H7 (cell line): ENCODE measurements around the gene NDUFA13. TPM values are rescaled to one million over a fixed set of nuclear protein-coding genes. Genes with fewer than 3 reads are reported as not detected.
A peak's percentile ranks its signal among the peaks of the same experiment; 100 is the strongest.

Source experiments
- DNase-seq: peaks from one replicate; pipeline ENCODE4 v3.0.0; 2012
- H3K27me3 ChIP-seq: 2 replicates; pipeline ENCODE4 v1.6.0; 2011; ENCODE audit warnings: mild to moderate bottlenecking, low read length; ENCODE audit not compliant: control insufficient read depth, insufficient read depth
- H3K36me3 ChIP-seq: replicated peaks from 2 replicates; pipeline ENCODE4 v1.5.1; 2011; ENCODE audit warnings: low read length; ENCODE audit not compliant: control insufficient read depth, insufficient read depth
- H3K4me3 ChIP-seq: 2 replicates; pipeline ENCODE4 v1.5.1; 2011; ENCODE audit warnings: low read depth, mild to moderate bottlenecking, control low read depth, low read length, moderate library complexity; ENCODE audit not compliant: insufficient read depth
- total RNA-seq: library from RNA; depleted of rRNA; stranded (reverse); fragments of >200 nt; shearing (Covaris generic); gene quantifications from 2 replicates; pipeline ENCODE4 v1.2.3, GENCODE V29; 2014

The NDUFA13 gene
- total RNA-seq, 1 experiment from 2014 or later, result 291 TPM

DNA sequence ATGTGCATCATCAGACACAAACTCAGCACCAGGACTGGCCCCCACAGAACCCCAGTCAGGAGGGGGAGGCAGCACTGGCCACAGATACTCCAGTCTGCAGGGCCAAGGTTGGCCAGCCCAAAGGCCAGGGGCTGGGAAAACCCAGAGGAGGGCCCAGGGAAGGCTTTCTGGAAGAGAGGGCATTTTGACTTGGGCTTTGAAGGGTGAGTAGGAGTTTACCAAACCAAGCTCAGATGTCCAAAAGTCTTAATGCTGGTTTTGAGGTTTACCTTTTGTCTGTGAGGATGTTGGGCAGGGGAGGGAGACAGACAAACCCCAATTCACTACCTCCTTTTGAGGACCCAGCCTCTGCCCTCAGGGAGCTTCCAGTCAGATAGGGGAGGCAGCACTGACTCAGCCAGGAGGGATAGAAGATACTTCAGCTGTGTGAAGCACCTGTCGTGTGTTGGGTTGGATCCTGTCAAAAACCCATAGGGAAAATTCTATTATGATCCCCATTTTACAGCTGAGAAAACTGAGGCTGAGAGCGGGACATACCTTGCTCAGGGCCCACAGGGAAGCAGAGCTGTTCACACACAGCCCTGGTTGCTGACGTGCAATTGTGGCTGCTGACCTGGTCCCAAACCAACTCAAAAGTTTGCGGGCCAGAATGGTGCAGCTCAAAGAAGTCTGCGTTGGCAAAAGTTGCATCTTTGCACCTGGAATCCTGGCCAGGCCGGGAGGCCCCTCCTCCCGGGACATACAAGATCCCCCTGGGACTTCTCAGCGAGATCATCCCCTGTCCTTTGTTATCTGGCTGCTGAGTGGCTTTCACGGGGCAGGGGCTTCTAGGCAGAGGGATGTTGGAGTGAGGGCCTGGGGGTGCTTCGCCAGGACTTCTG, 35.2 kb downstream of the NDUFA13 start:
- Histone ChIP-seq H3K36me3 (no peaks in the 10 kb centered on the region), H3K4me3 (no peak overlapping the region), H3K27me3 (no peaks in the 10 kb centered on the region)
- DNase-seq, result peak; percentile 76

DNA sequence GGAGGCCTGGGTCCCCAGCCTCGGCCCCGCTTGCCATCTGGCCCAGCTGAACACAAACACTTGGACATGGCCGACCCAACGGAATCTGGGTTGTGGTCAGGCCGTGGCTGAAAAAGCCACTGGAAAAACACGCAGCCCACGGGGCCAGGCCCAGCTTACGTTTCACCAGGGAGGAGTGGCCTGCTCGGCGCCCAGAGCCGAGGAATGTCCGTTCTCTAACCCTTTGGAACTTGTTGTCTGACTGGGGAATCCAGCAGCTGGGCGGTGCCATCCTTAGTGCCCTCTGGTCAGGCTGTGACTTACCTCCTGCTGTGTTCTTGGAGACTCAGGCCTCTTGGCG, 35.8 kb downstream of the NDUFA13 start:
- Histone ChIP-seq H3K36me3 (no peaks in the 10 kb centered on the region), H3K4me3 (no peak overlapping the region), H3K27me3 (no peaks in the 10 kb centered on the region)
- DNase-seq, result peak; percentile 63

DNA sequence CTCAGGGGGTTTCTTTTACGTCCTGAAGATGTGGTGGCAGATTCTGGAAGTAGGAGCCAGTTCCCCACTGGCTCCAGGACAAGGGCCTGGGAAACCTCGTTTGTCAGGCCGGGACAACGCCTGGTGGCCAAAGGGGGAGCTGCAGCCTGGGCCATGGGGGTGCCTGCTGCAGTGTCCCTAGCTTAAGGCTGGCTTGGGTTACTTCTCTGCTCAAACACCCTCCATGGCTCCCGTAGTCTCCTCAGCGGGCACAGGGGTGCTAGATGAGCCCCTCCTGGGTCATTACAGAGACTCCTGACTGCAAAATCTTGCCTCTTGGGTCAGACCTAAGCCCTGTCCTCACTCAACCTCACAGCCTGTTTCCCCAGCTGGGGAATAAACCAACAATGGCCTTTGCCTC, 36.8 kb downstream of the NDUFA13 start:
- Histone ChIP-seq H3K27me3 (no peaks in the 10 kb centered on the region), H3K4me3 (no peak overlapping the region), H3K36me3 (no peaks in the 10 kb centered on the region)
- peak; percentile 95 for DNase-seq

DNA sequence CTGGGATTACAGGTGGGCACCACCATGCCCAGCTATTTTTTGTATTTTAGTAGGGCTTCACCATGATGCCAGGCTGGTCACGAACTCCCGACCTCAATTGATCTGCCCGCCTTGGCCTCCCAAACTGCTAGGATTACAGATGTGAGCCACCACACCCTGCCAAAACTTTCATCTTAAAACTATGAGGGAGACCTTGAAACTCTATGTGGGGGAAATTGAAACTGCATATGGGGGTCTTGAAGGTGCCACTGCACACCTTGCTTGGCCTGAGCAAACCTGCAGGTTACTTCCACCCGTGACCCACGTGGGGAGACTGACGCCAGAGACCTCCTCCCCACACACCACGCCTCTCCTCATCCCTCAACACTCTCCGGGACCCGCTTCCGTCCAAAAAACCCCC, 37.6 kb downstream of the NDUFA13 start:
- Histone ChIP-seq H3K4me3 (no peak overlapping the region), H3K27me3 (no peaks in the 10 kb centered on the region), H3K36me3 (no peaks in the 10 kb centered on the region)
- DNase-seq, result no peak

DNA sequence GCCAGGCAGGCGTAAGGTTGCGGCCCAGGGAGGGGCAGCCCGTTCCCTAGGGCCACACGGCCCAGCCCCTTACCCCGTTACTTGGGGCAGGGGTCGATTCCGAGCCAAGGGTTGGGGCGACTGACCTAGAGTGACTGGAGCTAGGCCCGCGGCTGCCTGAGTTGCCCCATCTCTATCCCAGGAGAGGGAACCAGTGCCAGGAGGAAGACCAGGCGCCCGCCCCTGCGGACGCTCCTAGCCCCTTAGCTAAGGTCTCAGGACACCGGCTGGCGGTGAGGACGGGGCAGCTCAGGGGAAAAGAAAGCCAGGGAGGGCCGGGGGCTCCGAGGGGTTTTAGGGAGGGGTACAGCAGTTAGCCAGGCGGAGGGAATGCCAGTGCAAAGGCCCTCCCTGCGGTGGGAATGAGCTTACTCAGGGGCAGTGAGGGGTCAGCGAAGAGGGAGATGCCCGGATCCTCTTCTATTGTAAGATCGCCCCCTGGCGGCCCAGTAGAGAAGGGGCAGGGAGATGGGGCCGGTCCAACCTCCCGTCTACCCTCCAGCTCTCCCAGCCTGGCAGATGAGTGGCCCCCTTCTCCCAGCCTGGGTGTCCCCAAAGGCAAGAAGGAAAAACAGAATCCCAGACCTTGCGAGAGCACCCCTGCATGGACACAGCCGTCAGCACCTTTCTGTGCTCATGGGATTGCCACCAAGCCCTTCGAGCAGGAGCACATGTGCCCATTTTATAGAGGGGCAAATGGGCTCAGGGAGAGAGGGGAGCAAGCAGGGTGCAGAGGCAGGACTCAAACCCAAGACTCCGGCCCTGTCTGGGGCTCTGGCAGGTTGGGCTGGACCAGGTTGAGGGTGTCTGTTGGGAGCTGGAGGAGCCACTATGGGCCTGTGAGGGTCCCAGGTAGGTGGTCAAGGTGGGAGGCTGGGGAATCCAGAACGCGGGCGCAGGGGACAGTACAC, 38.3 kb downstream of the NDUFA13 start:
- DNase-seq, result peak; percentile 97
- Histone ChIP-seq H3K27me3 (no peaks in the 10 kb centered on the region), H3K4me3 (no peak overlapping the region), H3K36me3 (no peaks in the 10 kb centered on the region)

DNA sequence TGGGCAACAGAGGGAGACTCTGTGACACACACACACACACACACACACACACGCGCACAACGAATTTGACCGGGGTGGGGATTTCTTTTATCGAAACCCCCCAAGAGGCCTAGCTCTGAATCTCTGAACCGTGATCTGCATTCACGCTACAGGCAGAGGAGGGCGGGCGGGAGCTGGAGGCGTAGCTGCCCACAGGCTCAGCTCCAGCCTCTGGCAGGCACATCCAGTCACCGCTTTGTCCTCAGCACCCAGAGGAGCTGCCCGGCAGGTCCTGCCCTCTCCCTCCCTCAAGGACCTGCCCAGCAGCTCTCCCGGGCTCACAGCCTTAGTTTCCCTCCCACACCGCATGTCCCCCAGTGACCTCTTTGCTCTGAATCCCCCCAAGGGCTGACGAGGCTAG, 42.0 kb downstream of the NDUFA13 start:
- Histone ChIP-seq H3K27me3 (no peaks in the 10 kb centered on the region), H3K36me3 (no peaks in the 10 kb centered on the region), H3K4me3 (no peak overlapping the region)
- DNase-seq, result no peak

DNA sequence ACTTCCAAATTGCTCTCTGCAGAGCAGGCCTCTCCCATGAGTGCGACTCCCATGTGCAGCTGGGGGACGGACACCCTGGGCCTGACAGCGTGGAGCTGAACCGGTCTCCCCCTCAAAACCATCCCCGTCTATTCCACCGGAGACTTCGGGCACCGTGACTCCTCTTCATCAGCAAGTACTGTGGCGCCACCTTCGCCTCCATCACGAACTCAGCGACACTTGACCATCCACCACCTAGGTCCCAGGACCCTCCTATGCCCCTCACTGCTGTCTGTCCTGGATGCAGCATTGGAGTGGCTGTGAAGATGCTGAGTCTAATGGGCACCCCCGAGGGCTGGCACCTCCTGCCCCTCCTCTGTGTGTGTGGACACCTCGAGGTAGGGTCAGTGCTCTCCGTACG, 42.6 kb downstream of the NDUFA13 start:
- Histone ChIP-seq H3K27me3 (no peaks in the 10 kb centered on the region), H3K36me3 (no peaks in the 10 kb centered on the region), H3K4me3 (no peak overlapping the region)
- DNase-seq, result no peak

DNA sequence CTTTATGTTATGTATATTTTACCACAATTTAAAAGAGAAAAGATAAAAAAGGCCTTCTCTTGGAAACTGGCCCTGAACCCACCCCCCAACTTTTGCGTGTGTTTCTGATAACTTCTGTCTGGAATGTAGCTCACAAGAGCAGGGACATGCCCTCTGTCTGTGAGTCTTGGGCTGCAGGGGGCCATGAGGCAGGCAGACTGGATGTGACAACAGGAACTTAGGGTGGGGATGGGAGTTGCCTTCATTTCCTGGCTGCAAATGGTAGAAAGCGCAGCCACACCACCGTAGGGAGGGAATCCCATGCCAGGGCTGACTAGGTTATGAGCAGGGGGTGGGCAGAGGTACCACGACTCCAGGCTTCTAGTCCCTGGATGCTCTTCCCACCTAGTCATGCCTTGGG, 43.9 kb downstream of the NDUFA13 start:
- Histone ChIP-seq H3K4me3 (no peak overlapping the region), H3K36me3 (no peaks in the 10 kb centered on the region), H3K27me3 (no peaks in the 10 kb centered on the region)
- no peak for DNase-seq

DNA sequence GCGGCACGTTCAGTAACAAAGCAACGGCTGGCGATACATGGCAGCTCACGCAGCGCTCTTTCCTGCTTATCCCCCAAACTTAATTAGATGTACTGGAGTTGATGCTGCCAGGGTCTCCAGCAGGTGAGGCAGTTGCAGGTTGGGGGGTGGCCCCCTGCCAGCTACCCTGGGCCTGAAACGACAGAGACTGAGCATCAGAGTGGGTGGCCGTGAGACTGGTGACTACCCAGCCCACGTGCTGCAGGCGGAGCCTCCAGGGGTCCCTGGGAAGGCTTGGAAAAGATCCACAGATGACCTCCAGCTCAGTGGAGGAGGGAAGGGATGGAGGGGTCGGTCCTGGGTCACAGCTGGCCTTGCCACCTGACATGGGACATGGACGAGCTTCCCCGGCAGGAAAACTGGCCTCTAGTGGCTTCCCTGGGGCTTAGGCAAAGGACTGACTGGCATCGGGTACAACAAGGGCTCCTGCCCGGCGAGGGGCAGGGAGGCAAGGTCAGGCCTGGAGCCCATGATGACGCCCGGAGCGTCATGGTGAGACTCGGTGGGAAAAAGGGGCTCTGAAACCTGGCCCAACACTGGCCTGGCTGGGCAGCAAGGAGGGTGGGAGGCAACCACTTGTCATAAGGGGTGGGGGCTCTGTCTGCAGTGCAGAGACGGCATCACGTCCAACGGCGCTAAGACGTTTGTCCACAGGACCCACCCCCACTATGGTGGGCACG, 46.1 kb downstream of the NDUFA13 start:
- no peak overlapping the region for H3K4me3 ChIP-seq

DNA sequence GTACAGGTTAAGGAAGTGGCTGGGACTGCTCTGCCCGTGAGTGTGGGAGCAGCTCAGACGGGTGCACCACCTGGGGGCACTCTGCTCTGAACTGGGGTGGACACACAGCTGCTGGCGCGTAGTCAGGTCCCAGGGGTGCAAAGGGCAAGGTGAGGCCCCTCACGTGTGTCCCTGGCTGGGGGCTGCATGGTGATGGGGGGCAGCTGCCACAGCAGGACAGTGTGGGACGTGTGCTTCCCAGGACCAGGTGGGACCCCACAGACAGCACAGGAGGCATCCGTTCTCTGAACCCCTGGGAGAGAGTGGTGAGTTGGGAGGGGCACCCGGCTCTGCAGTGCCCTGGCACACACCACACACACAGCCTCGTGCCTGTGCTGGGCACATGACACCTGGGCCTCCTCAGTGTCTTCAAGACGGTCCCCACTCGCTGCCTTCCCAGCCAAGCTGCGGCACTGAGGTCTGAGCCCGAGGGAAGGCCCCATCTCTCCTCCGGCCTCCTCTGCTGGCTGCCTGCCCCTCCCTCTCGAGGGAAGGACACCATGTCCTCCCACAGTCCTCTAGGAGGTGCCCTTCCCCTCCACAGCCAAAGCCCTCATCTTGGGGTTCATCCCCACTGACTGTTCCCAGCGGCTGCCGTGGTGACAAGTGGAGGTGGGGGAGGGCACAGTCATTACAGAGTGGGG, 46.8 kb downstream of the NDUFA13 start:
- H3K36me3 ChIP-seq, result no peaks in the 10 kb centered on the region
- H3K27me3 ChIP-seq, result no peaks in the 10 kb centered on the region
- peak; percentile 86 for DNase-seq
- H3K4me3 ChIP-seq, result no peak overlapping the region

More for the DNA sequence above, 46.1 kb downstream of the NDUFA13 start:
- Histone ChIP-seq H3K36me3 (no peaks in the 10 kb centered on the region), H3K27me3 (no peaks in the 10 kb centered on the region)
- no peak for DNase-seq

DNA sequence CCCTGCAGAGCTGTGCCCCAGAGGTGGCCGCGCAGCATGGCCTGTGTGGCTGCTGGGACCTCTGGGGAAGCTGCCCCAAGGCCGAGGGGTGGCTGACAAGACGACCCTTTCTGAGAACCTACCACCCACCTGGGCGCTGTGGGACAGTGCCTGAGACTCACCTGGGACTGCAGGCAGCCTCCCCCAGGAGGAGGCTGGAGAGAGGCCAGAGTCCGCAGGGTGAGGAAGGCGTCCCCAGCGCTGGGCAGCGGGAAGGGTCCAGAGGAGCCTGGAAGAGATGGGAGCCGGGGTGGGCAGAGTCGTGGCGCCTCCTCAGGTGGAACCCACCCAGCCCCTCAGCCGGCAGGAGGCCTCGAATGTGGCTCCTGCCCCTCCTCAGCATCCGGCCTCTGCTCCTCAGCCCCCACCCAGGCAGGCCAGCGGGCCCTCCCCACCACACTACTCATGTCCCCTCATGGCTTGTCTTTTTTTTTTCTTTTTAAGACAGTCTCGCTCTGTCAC, 47.4 kb downstream of the NDUFA13 start:
- no peaks in the 10 kb centered on the region for H3K36me3 ChIP-seq
- peak; percentile 62 for DNase-seq
- no peaks in the 10 kb centered on the region for H3K27me3 ChIP-seq
- H3K4me3 ChIP-seq, result no peak overlapping the region

DNA sequence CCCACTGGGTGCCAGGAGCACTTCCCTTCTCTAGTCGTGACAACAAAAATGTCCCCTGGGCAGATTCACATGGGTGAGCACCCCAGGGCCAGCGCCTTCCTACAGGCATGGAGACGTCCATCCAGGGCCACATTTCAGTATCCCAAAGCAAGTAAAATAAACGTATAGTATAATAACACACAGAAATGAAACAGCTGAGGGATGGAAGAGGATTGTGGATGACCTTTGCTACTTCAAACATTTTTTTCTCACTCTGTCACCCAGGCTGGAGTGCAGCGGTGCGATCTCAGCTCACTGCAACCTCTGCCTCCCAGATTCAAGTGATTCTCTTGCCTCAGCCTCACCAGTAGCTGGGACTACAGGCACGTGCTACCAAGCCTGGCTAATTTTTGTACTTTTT, 50.3 kb downstream of the NDUFA13 start:
- no peaks in the 10 kb centered on the region for H3K36me3 ChIP-seq
- no peaks in the 10 kb centered on the region for H3K27me3 ChIP-seq
- DNase-seq, result no peak
- H3K4me3 ChIP-seq, result no peak overlapping the region

DNA sequence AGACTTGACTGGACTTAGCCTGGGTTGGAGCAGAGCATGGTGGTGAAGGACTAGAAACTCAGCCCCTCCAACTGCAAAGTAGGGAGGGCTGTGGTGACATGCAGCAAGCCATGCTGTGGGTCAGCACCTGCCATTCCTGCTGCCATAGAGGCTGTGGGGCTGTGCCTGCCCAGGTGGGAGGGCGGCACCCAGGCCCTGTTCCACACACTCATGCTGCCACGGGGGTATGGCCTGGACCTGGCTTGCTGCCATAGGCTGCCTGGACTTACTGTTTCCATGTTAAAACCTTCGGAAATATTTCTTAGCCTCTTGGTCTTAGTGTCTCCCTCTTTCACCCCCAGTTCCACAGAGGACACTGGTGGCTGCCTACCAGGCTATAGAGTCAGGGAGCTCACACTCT, 51.4 kb downstream of the NDUFA13 start:
- no peaks in the 10 kb centered on the region for H3K27me3 ChIP-seq
- H3K4me3 ChIP-seq, result no peak overlapping the region
- no peak for DNase-seq
- H3K36me3 ChIP-seq, result no peaks in the 10 kb centered on the region
